Measurements from ENCODE around the gene SLC16A7. TPM values are rescaled to one million over a fixed set of nuclear protein-coding genes. Genes with fewer than 3 reads are reported as not detected.

Gene SLC16A7
- total RNA-seq, 6 donors from 2014 or later, result 5.3 to 35.6 (median 22.5) TPM

DNA sequence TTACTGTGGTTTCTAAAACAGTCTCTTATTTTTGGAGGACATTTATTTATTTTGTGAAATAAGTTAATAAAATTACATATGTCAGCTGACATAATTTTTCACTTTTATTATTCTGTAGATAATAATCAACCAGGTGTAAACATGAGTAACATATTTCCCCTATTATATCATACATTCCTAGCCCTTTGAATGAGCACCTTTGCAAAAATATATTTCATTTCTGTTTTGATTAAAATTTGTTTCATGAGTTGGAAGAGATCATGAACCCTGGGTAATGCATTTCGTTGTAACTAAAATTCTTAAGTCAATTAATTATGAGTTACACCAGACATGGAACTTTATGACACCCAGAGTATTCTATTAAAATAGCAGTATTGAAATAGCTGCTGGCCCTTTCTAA lies 56.3 kb downstream of the SLC16A7 start:
- H3K4me3 ChIP-seq, result no peak overlapping the region
- no peak for TF ChIP-seq POLR2A (IDR thresholded peaks at IDR 0.05)
- no peak for TF ChIP-seq POLR2AphosphoS5 (IDR thresholded peaks at IDR 0.05)
- WGBS, 2 donors, result 69 to 71% methylated on average over 1 of the region's 1 CpG
- DNase-seq, result no peak
- no peaks in the 10 kb centered on the region for H3K9me3 ChIP-seq
- no peak overlapping the region for H3K27ac ChIP-seq
- peaks cover 0 to 6% (median 0%) of the 10 kb centered on the region in 4 donors for H3K36me3 ChIP-seq
- H3K4me1 ChIP-seq, result no peaks in the 10 kb centered on the region
- no peaks in the 10 kb centered on the region for H3K27me3 ChIP-seq
- ATAC-seq (ENCODE audit: low FRiP score in 2 of 2), result no peak

DNA sequence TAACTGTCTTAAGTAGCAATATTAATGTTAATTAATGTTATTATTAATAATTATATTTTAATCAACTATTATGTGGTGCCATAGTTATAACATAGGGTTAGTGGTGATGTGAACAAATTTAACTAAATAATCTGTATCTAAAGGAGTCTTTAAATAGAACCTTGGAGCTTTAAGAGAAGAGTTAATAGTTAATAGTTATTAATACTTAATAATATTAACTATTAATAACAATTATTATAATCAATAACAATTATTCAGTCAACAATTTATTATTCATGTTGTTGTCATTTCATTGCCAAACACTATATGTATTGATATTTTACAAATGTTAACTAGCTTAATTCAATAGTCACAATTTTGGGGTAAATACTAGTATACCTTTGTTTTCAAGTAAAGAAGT lies 58.2 kb downstream of the SLC16A7 start:
- no peak overlapping the region for H3K27ac ChIP-seq
- no peak for DNase-seq
- H3K36me3 ChIP-seq, result peaks cover 0 to 6% (median 0%) of the 10 kb centered on the region in 4 donors
- no peak overlapping the region for H3K4me3 ChIP-seq
- H3K9me3 ChIP-seq, result no peaks in the 10 kb centered on the region
- no peaks in the 10 kb centered on the region for H3K4me1 ChIP-seq
- no peaks in the 10 kb centered on the region for H3K27me3 ChIP-seq
- no peak for ATAC-seq (ENCODE audit: low FRiP score in 2 of 2)
- TF ChIP-seq EP300 (IDR thresholded peaks at IDR 0.05) (no peak), POLR2AphosphoS5 (IDR thresholded peaks at IDR 0.05) (no peak), POLR2A (IDR thresholded peaks at IDR 0.05) (no peak)
- TF ChIP-seq, protein P1, sequence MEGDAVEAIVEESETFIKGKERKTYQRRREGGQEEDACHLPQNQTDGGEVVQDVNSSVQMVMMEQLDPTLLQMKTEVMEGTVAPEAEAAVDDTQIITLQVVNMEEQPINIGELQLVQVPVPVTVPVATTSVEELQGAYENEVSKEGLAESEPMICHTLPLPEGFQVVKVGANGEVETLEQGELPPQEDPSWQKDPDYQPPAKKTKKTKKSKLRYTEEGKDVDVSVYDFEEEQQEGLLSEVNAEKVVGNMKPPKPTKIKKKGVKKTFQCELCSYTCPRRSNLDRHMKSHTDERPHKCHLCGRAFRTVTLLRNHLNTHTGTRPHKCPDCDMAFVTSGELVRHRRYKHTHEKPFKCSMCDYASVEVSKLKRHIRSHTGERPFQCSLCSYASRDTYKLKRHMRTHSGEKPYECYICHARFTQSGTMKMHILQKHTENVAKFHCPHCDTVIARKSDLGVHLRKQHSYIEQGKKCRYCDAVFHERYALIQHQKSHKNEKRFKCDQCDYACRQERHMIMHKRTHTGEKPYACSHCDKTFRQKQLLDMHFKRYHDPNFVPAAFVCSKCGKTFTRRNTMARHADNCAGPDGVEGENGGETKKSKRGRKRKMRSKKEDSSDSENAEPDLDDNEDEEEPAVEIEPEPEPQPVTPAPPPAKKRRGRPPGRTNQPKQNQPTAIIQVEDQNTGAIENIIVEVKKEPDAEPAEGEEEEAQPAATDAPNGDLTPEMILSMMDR (IDR thresholded peaks at IDR 0.05), result no peak

DNA sequence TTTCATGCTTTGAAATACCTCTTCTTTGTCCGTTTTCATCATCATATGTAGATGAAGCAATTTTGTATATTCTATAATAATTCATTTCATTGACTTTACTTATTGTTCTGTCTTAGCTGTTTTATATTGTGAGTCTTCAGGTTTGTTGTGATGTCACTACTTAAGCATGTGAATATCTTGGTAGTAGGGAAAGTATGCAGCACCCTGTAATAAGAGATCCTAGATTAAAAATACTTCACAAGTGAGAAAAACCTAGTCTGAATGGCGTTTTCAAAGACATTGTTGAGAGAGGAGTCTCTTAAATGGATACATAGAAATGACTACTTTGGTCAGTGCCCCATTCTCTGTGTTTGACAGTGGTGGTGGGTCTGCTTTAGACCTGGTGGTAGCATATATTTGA lies 61.4 kb downstream of the SLC16A7 start:
- H3K36me3 ChIP-seq, result peaks cover 0 to 6% (median 0%) of the 10 kb centered on the region in 4 donors
- DNase-seq, result no peak
- H3K9me3 ChIP-seq, result no peaks in the 10 kb centered on the region
- TF ChIP-seq POLR2AphosphoS5 (IDR thresholded peaks at IDR 0.05), result no peak
- TF ChIP-seq, protein P1 (IDR thresholded peaks at IDR 0.05), result no peak
- H3K4me1 ChIP-seq, result no peaks in the 10 kb centered on the region
- no peaks in the 10 kb centered on the region for H3K27me3 ChIP-seq
- H3K4me3 ChIP-seq, result no peak overlapping the region
- H3K27ac ChIP-seq, result no peak overlapping the region
- no peak for ATAC-seq (ENCODE audit: low FRiP score in 2 of 2)
- WGBS, 2 donors, result 76 to 88% methylated on average over 2 of the region's 2 CpGs

DNA sequence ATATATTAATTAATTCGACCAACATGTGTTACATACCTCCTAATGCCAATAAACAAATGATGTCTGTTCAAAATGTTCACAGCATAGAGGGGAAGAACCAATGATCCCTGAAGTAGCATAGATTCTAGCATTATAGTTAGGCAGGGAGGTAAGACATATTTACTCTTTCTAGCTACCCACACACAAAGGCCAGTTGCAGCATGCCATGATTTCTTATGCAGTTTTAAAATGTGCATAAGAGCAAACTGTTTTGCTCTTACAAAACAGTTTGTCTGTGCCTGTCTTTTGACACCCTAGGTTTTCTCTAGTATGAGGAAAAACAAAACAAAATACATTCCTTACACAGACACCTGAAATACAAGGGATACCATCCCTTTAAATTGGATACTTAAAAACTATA lies 61.9 kb downstream of the SLC16A7 start:
- 91 to 96% methylated on average over 1 of the region's 1 CpG for WGBS, 2 donors
- H3K27me3 ChIP-seq, result no peaks in the 10 kb centered on the region
- TF ChIP-seq POLR2AphosphoS5 (IDR thresholded peaks at IDR 0.05) (no peak), POLR2A (IDR thresholded peaks at IDR 0.05) (no peak), EP300 (IDR thresholded peaks at IDR 0.05) (no peak)
- TF ChIP-seq, protein P1 (IDR thresholded peaks at IDR 0.05), result no peak

DNA sequence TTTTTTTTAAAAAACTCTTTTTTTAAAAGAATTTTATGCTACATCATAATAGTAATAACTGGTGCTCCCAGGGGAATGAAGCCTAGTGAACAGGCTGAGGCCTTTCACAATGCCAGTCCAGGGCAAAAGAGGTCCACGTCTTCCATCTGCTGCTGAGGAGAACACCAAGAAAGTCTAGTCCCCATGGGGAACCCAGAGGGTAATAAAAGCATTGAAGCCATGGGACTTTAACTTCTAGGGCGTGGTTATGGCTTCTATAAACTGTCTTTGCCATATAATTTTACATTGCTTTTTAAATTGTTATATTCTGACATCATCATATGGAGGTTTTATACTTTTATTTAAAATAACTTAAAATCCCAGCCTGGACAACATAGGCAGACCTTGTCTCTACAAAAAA lies 64.3 kb downstream of the SLC16A7 start:
- H3K27me3 ChIP-seq, result no peaks in the 10 kb centered on the region
- ATAC-seq (ENCODE audit: low FRiP score in 2 of 2) (no peak), DNase-seq (no peak)
- H3K4me1 ChIP-seq, result no peaks in the 10 kb centered on the region
- H3K4me3 ChIP-seq, result no peak overlapping the region
- WGBS, 2 donors, result 87 to 90% methylated on average over 2 of the region's 2 CpGs
- TF ChIP-seq POLR2A (IDR thresholded peaks at IDR 0.05) (no peak), EP300 (IDR thresholded peaks at IDR 0.05) (no peak), POLR2AphosphoS5 (IDR thresholded peaks at IDR 0.05) (no peak)
- TF ChIP-seq, protein P1 (IDR thresholded peaks at IDR 0.05), result no peak
- no peaks in the 10 kb centered on the region for H3K9me3 ChIP-seq
- H3K36me3 ChIP-seq, result peaks cover 0 to 6% (median 0%) of the 10 kb centered on the region in 4 donors
- H3K27ac ChIP-seq, result no peak overlapping the region

More for the DNA sequence above, 61.9 kb downstream of the SLC16A7 start:
- Histone ChIP-seq H3K27ac (no peak overlapping the region), H3K36me3 (peaks cover 0 to 6% (median 0%) of the 10 kb centered on the region in 4 donors), H3K4me3 (no peak overlapping the region), H3K4me1 (no peaks in the 10 kb centered on the region), H3K9me3 (no peaks in the 10 kb centered on the region)
- no peak for ATAC-seq (ENCODE audit: low FRiP score in 2 of 2)
- no peak for DNase-seq

All from upper lobe of left lung (tissue), 6 donors.